Measurements from ENCODE around the gene GNAZ. TPM values are rescaled to one million over a fixed set of nuclear protein-coding genes. Genes with fewer than 3 reads are reported as not detected.

Gene GNAZ
- total and polyA plus RNA-seq, 2 donors from 2014 or later = 3.7 to 5.7 TPM

DNA sequence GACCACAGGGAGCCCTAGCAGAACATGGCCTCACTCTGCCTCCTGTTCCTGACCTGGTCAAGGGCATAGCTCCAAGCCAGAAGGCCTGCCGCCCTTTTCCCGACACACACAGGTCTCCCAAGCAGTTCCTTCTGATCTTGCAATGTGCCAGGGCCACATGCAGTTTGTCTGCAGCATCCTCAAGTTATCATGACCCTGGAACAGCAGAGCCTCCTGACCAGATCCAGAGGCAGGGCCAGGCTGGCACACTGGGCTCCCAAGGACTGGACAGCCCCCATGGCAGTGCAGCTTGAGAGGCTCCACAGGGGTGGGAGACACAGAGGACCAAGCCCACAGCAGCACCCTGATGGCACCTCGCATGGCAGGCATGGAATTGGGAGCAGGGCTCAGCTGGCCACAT, 31.2 kb downstream of the GNAZ start:
- H3K9ac ChIP-seq (ENCODE audit: low read length in 3 of 3) = no peak overlapping the region
- H3K4me1 ChIP-seq (ENCODE audit: control insufficient read depth in 2 of 3, insufficient read depth in 2 of 3, low read depth in 1 of 3, low read length in 3 of 3) = peaks cover 0 to 8% (median 0%) of the 10 kb centered on the region in 3 donors
- H3K27me3 ChIP-seq (ENCODE audit: control insufficient read depth, insufficient read depth, low read length) = no peaks in the 10 kb centered on the region
- no peak for FAIRE-seq
- TF ChIP-seq, protein P1, sequence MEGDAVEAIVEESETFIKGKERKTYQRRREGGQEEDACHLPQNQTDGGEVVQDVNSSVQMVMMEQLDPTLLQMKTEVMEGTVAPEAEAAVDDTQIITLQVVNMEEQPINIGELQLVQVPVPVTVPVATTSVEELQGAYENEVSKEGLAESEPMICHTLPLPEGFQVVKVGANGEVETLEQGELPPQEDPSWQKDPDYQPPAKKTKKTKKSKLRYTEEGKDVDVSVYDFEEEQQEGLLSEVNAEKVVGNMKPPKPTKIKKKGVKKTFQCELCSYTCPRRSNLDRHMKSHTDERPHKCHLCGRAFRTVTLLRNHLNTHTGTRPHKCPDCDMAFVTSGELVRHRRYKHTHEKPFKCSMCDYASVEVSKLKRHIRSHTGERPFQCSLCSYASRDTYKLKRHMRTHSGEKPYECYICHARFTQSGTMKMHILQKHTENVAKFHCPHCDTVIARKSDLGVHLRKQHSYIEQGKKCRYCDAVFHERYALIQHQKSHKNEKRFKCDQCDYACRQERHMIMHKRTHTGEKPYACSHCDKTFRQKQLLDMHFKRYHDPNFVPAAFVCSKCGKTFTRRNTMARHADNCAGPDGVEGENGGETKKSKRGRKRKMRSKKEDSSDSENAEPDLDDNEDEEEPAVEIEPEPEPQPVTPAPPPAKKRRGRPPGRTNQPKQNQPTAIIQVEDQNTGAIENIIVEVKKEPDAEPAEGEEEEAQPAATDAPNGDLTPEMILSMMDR (IDR thresholded peaks at IDR 0.05; ENCODE audit: borderline replicate concordance, extremely low read depth, insufficient read depth) = no peak
- H3K27ac ChIP-seq (ENCODE audit: low read depth in 2 of 2, low read length in 2 of 2) = no peak overlapping the region
- no peaks in the 10 kb centered on the region for H3K36me3 ChIP-seq (ENCODE audit: control insufficient read depth in 2 of 3, insufficient read depth in 3 of 3, low read length in 3 of 3)
- DNase-seq = no peak
- intact Hi-C loops (cut with DNase I) = no loop called here
- H3K4me3 ChIP-seq (ENCODE audit: low read length in 3 of 3) = no peak overlapping the region
- no peaks in the 10 kb centered on the region for H3K9me3 ChIP-seq (ENCODE audit: control insufficient read depth in 2 of 3, insufficient read depth in 1 of 3, low read length in 3 of 3)

DNA sequence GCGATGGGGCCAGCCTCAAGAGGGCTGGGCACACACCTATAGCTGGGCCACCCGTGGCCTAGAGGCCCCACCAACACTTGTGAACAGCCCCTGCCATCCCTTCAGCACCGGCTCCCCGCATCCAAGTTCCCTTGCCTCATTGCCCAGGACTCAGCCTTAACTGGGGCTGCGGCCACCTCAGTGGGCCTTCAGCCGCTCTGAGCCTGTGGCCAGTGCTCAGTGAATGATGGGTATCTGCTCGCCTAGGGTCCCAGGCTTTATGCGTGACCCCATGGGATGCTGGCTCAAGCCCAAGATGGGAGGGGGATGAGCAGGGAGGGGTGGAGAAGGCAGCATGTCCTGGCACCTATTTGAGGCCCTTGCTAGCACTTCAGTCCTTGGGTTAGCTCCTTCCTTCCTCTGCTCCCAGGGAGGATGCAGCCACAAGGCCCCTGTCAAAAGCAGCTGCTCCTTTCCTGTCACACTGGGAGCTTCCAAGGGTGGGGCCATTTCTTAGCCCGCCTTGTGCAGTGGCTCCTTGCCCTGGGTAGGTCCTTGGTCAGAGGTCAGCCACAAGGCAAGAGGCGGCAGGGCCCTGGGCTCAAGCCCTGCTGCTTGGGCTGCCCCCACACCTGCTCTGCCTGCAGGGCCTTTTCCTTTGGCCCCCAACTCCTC, 31.8 kb downstream of the GNAZ start:
- Histone ChIP-seq H3K36me3 (ENCODE audit: control insufficient read depth in 2 of 3, insufficient read depth in 3 of 3, low read length in 3 of 3) (no peaks in the 10 kb centered on the region), H3K4me3 (ENCODE audit: low read length in 3 of 3) (no peak overlapping the region), H3K4me1 (ENCODE audit: control insufficient read depth in 2 of 3, insufficient read depth in 2 of 3, low read depth in 1 of 3, low read length in 3 of 3) (peaks cover 0 to 14% (median 0%) of the 10 kb centered on the region in 3 donors), H3K9me3 (ENCODE audit: control insufficient read depth in 2 of 3, insufficient read depth in 1 of 3, low read length in 3 of 3) (no peaks in the 10 kb centered on the region), H3K9ac (ENCODE audit: low read length in 3 of 3) (no peak overlapping the region), H3K27me3 (ENCODE audit: control insufficient read depth, insufficient read depth, low read length) (no peaks in the 10 kb centered on the region), H3K27ac (ENCODE audit: low read depth in 2 of 2, low read length in 2 of 2) (no peak overlapping the region)
- intact Hi-C loops (cut with DNase I) = no loop called here
- DNase-seq (no peak), FAIRE-seq (no peak)
- TF ChIP-seq, protein P1 (IDR thresholded peaks at IDR 0.05; ENCODE audit: borderline replicate concordance, extremely low read depth, insufficient read depth) = no peak

DNA sequence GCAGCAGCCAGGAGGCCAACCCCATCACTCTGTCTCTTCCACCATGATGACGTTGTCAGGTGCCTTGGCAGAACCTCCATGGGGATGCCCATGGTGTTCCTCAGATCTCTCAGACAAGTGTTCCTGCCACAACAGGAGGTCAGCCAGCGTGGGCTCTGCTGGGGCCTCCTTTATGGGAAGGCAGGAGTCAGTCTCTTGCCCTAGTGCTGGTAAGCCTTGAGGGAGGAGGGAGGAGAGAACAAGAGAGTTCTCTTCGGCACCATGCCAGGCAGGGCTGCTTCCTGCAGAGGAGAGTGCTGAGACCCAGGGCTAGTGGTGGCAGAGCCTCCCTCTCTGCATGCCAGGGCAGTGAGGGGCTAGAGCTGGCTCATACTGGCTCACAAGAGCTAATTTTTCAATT, 32.5 kb downstream of the GNAZ start:
- Histone ChIP-seq H3K9me3 (ENCODE audit: control insufficient read depth in 2 of 3, insufficient read depth in 1 of 3, low read length in 3 of 3) (no peaks in the 10 kb centered on the region), H3K9ac (ENCODE audit: low read length in 3 of 3) (no peak overlapping the region), H3K27ac (ENCODE audit: low read depth in 2 of 2, low read length in 2 of 2) (no peak overlapping the region), H3K36me3 (ENCODE audit: control insufficient read depth in 2 of 3, insufficient read depth in 3 of 3, low read length in 3 of 3) (no peaks in the 10 kb centered on the region), H3K4me1 (ENCODE audit: control insufficient read depth in 2 of 3, insufficient read depth in 2 of 3, low read depth in 1 of 3, low read length in 3 of 3) (peaks cover 0 to 14% (median 0%) of the 10 kb centered on the region in 3 donors), H3K27me3 (ENCODE audit: control insufficient read depth, insufficient read depth, low read length) (no peaks in the 10 kb centered on the region), H3K4me3 (ENCODE audit: low read length in 3 of 3) (no peak overlapping the region)
- TF ChIP-seq, protein P1 (IDR thresholded peaks at IDR 0.05; ENCODE audit: borderline replicate concordance, extremely low read depth, insufficient read depth) = no peak
- DNase-seq = no peak
- intact Hi-C loops (cut with DNase I) = no loop called here
- no peak for FAIRE-seq
